GM18517 (cell line): ENCODE data around the gene SOAT2.

Experiments used
- ATAC-seq: cut with Tn5 transposase; IDR thresholded peaks from one replicate; pipeline ENCODE4 v1.9.1; 2021; ENCODE audit warnings: mild to moderate bottlenecking, moderate library complexity; ENCODE audit not compliant: unreplicated experiment

SOAT2 gene

DNA sequence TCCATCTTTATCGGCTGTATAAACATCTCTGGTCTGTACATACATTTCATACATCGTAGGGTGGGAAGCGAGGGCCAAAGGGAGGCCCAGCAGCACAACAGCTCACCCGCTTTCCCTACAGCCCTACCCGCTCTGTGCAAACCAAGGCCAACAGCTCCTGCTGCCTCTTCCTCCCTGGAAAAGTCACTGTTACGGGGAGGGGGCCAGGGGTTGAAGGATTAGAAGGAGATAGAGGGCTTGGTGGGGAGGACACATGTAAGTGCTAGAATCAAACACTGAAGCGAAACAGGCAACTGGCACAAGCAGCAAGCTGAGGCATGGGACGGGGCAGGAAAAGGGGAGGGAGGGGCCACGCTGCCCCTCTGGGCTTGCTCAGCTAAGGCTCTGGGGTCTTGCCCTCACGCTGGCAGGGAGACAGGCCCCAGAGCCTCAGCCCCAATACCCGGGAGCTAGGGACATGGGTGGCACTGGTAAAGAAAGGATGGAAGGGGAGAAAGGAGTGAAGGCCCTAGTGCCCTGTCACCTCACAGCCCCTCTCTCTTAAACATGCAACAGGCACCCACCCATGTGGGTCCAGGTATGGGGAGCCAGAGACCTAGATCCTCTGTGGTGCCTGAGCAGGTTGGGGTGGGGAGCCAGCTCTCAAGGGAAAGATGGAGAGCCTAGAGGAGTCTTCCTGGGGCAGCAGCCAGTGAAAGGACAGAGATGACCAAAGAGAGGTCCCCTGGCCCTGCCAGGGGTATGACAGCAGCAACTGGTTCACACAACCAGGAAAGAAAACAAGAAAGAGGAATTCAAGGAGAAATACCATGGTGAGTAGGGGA, 38.5 kb upstream of the SOAT2 start:
- ATAC-seq: no peak

DNA sequence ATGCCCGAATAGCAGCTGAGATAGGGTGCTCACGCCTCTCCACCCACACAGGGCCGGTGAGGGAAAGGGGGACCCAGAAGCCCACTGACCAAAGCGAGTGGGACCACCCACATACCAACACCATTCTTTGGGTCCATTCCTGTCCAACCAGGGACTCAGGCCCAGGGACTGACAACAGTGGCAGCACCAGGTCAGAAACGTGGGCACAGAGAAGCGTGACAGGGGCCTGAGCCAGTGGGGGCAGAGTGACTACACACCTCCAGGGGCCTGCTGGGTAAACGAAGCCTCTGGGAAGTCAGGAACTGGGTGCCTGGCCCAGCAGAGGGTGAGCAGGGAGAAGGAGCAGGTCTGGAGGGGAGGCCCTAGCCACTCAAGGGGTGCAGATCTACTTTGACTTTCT, 37.8 kb upstream of the SOAT2 start:
- no peak for ATAC-seq

DNA sequence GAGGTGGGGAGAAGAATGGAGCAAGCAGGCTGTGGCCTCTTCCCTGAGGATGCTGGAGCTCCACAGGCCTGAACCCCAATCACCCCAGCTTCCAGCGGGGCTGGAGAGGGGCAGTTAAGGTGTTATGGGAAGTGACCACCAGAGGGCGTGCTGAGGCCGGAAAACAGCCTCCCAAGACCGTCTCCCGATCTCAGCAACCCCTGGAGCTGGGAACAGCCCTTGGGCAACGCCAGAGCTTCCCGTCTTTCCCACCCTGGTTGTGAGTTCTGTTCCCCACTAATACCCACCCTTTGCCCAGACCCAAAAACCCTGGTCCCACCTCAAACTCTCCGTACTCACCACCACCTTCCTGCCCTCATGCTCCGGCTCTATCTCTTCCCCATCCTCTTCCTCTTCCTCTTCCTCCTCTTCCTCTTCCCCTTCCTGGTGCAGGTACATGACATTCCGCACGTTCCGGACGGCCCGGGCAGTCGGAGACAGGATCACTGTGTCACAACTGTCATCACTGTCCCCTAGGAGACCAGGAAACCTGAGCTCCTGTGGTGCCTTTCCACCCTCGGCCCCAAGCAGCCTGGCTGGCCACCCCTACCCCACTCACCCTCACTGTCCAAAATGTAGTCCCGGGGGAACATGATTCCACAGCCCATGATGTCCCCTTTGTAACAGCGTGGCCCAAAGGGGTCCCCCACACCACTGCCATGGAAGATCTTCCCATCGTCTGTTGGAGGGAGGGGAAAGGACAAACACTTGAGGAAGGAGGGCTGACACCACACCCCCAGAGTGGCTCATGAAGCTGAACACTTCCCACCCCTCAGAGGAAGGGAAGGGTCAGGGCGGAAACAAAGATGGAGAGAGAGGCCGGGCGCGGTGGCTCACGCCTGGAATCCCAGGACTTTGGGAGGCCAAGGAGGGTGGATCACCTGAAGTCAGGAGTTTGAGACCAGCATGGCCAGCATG, 37.0 kb upstream of the SOAT2 start:
- ATAC-seq: no peak

DNA sequence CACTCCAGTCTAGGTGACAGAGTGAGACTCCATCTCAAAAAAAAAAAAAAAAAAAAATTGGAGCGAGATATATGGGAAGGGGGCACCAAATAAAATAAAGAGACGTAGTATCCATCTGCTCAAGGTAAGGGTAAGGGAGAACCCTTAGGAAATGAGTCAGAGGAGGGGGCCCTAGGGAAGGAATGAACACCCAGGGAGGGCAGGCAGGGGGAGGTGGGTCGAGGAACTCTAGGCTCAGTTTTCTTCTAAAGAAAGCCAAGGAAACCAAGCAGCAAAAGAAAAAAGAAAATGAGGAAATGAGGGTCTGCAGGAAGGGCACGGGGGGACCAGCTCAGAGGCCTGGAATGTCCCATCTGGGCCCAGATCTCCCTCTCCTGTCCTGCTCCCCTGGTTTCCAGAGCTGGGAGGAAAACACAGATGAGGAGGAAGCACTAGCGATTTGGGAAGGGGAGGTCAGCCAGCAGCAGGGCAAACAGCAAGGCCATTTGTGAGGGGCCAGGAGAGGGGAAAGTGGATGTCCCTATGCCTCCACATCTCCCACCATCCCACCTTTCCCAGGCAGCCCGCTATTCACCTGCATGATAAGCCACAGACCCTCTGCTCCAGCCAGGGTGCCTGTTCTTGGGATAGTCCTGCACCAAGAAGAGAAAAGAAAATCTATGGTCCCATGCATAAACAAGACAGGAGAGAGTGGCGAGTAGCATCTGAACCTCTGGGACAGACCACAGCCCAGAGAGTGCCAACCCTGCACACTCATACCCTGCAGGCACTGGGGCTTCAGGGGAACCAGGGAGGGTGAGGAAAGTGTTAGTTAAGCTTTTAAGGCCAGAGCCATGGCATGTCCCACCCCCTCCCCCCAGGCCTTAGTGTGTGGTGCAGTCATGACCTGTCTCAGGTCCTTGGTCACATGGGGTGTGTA, 36.0 kb upstream of the SOAT2 start:
- no peak for ATAC-seq

GRCh38 chr12:53067993-53068770, 35.1 kb upstream of the SOAT2 start:
- ATAC-seq: no peak

- ATAC-seq: no peak
Observed at GRCh38 chr12:53068811-53069585, 34.3 kb upstream of the SOAT2 start.

- no peak for ATAC-seq
Observed at GRCh38 chr12:53069621-53070410, 33.5 kb upstream of the SOAT2 start.

DNA sequence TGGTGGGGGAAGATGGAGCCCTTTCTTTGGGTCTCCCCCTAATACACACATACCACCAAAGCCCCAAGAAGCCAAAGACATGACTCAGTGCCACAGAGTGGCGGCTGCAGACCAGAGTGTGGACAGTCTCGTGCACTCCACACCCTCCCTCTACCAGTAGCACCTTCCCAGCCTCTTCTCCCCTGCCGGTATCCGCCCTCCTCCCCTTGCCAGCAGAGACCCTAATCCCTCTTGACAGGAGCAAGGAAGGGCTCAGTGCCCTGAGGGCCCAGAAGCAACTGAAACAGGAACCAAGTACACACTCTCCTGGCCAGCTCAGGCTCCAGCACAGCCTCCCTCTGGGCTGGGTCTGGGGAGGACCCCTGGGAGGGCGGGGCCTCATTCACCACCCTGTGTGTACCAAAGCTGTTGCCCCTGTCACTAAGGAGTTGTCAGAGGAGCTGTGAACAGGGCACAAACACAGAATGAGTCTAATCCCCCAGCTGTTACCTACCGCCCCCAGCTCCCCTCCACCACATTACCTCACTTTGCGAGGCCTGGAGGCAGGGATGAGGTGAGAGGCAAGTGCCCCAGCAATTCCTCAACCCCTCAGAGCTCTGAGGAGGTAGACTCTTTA, 32.3 kb upstream of the SOAT2 start:
- no peak for ATAC-seq

GRCh38 chr12:53071591-53072551, 31.4 kb upstream of the SOAT2 start:
- no peak for ATAC-seq

DNA sequence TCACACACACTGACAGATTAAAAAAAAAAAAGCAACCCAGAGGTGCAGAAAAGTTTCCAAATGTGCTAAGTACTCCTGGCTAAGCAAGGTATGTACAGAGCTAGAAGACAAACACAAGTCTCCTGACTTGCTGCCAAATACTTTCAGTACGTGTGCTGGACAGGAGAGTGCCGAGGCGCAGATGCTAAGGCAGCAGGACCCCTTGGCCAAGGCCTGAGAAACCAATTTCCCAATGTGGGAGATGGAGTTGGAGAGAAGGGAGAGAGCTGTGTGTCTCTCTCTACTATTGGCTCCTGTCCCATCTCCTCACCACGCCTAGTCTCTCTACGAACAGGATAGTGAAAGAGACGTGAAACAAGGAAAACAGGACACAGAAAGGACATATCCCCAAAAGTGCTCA, 29.4 kb upstream of the SOAT2 start:
- no peak for ATAC-seq

- no peak for ATAC-seq
Observed at GRCh38 chr12:53074283-53074998, 28.8 kb upstream of the SOAT2 start.

DNA sequence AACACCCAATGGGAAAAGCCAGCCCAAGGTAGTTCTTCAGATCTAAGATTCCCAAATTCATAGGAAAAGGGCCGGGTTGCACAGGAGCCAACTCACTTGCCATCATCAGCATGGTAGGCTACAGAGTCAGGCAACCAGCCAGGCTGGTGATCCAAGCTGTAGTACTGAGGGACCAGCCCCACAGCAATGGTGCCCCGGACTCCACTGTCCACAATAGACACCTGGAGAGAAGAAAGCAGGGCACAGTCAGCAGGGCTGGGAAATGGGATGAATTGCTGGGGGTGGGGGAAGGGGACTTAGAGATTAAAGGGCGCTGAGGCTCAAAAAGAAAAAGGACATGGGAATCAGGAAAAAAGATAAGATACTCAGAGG, 28.3 kb upstream of the SOAT2 start:
- no peak for ATAC-seq

- no peak for ATAC-seq
Observed at GRCh38 chr12:53076461-53076860, 26.8 kb upstream of the SOAT2 start.

DNA sequence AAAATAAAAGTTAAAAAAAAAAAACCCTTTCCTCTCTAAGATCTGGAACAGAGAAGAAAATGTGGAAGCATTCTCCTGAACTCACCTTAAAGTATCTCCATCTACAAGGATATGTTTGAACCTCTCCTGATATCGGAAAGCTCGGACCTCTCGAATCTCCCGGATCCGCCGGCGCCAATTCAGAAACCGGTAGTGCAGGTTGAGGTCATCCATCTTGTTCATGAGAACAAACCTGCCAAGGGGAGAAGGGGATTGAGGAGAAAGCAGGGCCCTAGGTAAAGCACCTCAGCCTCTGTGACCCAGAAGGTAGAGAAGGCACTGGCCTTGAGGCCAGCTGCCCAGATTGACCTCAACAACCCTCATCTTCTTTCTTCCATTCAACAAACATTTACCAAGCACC, 26.3 kb upstream of the SOAT2 start:
- no peak for ATAC-seq

- no peak for ATAC-seq
Observed at GRCh38 chr12:53078425-53079225, 24.7 kb upstream of the SOAT2 start.
